NOMO-1 treated with dmso at 0.1 percent for 144 hours (cell line): ENCODE measurements around the gene SH3PXD2A.

Source experiments
- DNase-seq: peaks from one replicate; lab custom pipeline; 2025; ENCODE audit not compliant: unreplicated experiment; lab: John Stamatoyannopoulos, UW

Gene SH3PXD2A

DNA sequence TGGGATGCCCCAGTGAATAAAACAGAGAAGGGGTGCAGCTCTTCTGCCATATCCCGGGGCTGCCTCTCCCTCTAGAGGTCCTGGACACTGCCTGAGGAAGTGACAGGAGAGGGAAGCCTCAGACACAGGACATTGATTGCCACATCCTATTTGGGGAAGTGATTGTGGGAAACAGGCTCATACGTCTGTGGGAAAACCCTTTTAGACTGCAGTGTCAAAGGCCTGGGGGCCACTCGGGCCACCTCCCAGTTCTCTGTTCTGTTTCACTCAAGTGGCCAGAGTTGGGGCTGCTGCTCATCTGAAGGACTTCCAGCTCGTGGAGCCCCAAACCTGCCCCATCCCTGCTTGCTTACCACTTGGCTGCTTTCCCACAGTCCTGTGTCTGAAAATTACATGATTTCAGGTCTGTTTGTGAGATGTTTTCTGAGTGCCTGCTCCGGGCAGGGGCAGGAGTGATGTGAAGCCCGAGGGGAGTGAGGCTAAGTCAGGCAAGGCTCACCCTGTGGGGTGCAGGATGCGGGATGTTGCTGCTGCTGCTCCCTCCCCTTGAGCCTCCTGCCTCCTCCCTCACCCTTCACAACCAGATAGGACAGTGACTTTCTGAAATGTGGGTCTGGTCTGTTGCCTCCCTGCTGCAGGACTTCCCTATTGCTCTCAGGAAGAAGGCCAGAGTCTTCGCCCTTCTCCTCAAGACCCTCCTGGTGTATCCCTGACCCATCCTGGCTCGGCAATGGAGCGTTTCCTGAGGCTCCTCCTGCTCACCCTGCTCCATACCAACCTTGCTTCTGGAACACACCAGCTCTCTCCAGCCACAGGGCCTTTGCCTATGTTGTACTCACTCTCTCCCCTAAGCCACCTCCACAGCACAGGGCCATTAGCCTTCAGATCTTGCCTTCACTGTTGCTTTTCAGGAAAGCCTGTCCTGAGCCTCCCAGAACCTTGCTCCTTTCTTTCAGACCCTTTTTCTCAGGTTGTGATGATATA is 303.5 kb downstream of the SH3PXD2A start:
- peak; percentile 8 for DNase-seq

DNA sequence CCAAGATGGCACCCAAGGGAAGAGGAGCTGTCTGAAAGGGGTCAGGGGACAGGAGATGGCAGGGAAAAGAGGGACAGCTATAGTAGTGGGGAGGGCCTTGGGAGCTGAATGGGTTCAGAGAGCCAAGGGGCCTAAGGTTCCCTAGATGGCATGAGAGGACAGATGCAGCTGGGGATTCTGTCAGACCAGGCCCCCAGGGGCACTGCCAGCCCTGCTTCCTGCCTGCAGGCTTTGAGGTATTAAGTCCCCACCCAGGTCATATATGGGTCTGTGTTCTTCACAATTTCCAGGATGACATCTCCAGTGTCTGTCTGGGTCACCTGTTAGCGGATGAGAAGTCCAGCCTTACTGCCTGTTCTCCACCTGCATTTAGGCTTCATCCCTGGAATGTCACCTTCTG is 305.1 kb downstream of the SH3PXD2A start:
- DNase-seq: no peak

DNA sequence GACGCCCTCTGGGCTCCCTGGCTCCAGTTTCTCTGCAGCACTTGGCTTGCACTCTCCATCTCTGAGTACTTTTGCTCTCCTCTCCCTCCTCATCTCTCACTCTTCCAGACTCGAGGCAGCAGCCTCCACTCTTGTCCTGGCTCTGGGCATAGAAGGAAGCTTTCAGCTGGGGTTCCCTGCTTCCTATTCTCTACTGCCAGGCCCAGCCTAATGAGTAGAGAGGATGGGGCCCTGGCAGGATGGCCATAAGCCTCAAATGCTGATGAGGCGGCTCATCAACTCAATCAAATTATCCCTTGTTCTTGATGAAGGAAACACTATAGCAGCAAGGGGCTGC is 306.1 kb downstream of the SH3PXD2A start:
- no peak for DNase-seq

DNA sequence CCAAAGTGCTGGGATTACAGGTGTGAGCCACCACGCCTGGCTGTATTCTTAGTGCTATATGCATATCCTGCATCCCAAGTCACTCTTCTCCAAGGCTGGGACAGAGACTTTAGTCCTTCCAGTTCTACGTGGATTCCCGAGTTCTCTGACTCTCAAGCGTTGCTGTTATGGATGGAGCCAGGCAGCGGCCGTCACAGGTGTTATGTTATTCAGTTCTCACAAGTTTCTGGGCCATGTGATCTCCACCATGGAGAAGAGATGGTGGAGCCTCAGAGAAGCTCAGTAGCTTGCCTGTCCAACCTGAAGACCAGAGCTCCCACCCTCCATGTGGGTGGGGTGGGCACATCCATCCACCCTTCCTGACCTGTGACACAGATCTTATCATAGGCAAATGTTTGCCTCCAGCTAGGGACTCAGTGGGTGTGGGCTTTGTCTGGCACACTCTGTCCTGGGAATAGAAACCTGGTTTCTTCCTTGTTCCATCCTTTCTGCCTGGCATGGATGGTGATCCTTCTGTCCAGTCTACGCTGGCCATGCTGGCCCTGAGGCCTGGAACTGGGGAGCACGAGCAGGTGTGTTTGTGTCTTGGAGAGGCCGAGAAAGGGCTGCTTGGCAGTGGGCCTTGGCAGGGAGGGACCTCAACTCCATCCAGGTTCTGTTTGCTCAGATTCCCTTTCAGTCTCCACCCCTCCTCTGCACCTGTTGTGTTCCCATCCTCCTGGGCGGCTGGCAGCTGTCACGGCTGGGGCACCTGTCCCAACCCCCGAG is 306.6 kb downstream of the SH3PXD2A start:
- no peak for DNase-seq

DNA sequence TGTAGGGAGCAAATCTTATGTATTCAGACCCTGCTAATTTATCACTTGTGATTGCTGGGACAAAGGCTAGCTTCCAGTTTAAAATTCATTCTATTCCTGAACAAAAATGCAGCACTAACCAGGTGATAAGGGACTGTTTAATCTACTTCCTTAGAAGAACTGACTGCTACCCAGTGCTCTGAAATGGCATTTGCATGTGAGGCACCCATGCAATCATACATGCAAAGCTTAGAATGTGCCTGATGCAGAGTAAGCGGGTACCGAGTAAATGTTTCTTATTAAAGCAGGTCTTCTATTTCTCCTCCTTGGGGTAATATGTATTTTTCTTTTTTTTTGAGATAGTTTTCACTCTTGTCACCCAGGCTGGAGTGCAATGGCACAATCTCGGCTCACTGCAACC is 307.4 kb downstream of the SH3PXD2A start:
- no peak for DNase-seq

DNA sequence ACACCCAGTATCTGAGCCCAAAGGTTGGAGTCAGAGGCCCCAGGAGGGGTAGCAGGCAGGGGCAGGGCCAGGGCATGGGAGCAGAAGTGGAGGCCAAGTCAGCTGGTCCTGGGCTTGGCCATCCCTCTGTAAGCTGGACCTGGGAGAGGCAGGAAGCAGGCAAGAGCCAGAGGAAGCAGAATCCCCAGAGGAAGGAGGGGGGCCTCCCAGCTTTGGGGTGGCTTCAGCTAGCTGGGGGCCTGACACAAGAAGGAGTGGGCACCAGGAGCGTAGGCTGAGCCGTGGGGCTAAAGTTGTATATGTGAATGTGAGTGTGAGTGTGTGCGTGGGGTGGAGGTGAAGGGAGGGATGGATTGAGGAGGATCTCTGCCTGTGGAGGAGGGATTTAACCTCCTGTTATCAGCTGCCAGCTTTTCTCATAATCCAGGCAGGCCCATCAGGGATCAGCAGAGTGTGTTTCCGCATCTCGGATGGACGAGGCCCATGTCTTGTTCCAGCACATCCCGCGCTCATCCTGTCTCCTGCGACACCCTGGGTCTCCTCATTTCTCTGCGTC is 307.9 kb downstream of the SH3PXD2A start:
- DNase-seq: no peak

DNA sequence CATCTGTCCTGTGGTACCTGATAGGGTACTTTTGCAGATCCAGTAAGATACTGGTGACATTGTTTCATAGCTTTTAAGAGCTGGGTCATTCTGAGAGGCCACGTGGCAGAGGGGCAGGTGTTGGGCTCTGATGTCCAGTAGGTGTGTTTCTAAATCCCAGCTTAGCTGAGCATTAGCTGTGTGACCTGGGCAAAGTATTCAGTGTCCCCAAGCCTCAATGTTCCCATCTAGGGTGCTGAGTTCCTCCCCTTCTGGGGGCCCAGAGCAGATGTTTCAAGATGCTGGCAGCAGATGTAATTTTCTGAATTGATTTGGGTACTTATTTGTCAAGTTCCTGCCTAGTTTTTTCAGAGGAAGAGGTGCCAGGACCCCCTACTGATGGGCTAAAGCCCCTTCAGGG is 309.0 kb downstream of the SH3PXD2A start:
- DNase-seq: no peak

DNA sequence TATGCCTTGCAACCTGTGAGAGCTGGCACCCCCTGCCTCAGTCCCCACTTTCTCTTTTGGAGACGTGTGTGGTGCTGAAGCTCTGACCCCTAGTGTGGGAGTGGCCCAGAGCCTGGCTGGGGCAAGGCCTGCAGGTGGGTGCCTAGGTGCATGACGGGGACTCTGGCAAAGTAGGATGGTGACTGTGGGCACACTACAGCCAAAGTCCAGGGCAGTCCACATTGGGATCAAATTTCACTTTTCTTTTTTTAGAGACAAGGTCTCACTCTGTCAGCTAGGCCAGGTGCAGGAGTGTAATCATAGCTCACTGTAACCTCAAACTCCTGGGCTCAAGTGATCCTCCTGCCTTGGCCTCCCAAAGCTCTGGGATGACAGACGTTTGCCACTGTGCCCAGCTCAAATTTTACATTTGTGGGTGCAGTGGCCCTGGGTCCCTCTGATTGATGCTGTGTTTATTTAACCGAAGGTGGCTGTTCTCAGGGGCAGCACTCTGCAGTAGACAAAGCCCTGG is 309.6 kb downstream of the SH3PXD2A start:
- DNase-seq: no peak

DNA sequence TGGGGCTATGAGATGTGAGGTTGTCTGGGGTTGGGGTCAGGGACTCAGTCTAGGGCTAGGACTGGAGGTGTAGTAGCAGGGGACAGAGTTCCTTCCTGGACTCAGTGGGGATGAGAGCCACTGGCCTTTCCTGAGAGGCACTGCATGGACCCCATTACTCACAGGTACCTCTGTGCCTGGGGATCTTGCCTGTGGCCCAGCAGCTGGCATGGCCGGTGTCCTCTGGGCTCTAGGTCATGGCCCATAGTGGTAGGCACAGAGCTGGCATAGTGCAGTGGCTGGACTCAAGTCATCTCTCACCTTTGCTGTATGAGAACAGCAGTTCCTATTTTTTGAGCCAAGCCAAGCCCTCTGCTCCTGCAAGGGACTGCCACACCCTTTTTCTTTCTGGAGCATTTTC is 310.0 kb downstream of the SH3PXD2A start:
- no peak for DNase-seq

DNA sequence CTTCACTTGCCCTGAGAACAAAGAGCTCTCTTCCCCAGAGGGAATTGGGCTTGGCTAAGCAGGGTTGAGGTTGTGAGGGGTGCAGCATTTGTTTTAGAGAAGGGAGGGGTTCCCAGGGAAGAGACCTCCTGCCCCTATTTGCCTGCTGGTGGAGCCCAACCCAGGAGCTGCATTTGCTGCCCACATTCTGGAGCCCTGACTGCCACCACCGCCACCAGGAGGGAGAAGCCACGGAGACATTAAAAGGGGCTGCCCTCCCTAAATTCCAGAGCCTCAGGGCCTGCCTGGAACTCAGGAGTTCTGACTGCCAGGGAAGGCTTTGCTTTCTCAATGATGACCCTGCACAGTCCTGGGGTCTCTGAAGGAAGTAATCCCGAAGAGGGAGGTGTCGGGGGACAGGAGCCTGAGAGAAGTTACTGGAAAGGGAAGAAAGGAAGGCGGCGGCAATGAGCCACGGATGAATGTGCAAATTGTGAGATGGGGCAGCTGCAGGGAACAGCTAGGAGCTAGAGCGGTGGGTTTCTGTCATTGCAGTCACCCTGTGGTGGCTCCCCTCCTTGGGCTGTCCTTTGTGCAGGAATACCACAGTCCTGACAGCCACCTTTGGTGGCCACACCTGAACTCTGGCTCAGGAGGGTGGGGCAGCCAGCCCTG is 310.6 kb downstream of the SH3PXD2A start:
- no peak for DNase-seq
